Pancreas (tissue), 10 donors: ENCODE results near the gene FGD5. TPM values are rescaled to one million over a fixed set of nuclear protein-coding genes. Genes with fewer than 3 reads are reported as not detected.
A peak's percentile ranks its signal among the peaks of the same experiment; 100 is the strongest.

Source experiments
- ATAC-seq, 4 donors: fragments of 200-7000 bp; cut with Tn5 transposase; one replicate each; pipeline versions ENCODE4 v1.8.0 to v1.9.1; 2020; ENCODE audit warnings: mild to moderate bottlenecking in 4 of 4, moderate library complexity in 4 of 4
- DNase-seq, 6 donors: peaks; one replicate each; pipeline ENCODE4 v3.0.0-alpha.2; 2020
- FAIRE-seq: peaks from 2 replicates; lab custom pipeline; 2012; peaks lifted over from hg19 to GRCh38; lab: Jason Lieb, UNC
- H3K27ac ChIP-seq, 4 donors: fragments of 200-600 bp; sonication (generic); 1 replicate in 3 of 4; 2 replicates in 1 of 4; pipeline versions ENCODE4 v1.5.0 to v1.8.0; 2020
- H3K27me3 ChIP-seq, 4 donors: fragments of 200-600 bp; one replicate each; pipeline ENCODE4 v1.8.0; 2021
- H3K36me3 ChIP-seq, 3 donors: fragments of 200-600 bp; sonication (generic) in 1 of 3; one replicate each; pipeline versions ENCODE4 v1.5.0 to v1.8.0; 2020 to 2021
- H3K4me1 ChIP-seq, 3 donors: fragments of 200-600 bp; one replicate each; pipeline ENCODE4 v1.8.0; 2021
- H3K4me3 ChIP-seq, 4 donors: fragments of 200-600 bp; sonication (generic) in 2 of 4; one replicate each; pipeline versions ENCODE4 v1.5.0 to v1.8.0; 2020 to 2021
- H3K9me3 ChIP-seq, 4 donors: fragments of 200-600 bp; one replicate each; pipeline ENCODE4 v1.8.0; 2021
- CTCF ChIP-seq, 4 donors: fragments of 200-600 bp; sonication (generic) in 3 of 4; IDR thresholded peaks; one replicate each; pipeline versions ENCODE4 v1.5.0 to v1.8.0; 2021; ENCODE audit warnings: antibody characterized with exemption in 4 of 4
- WGBS, 2 donors: extraction: QIAGEN DNeasy Blood & Tissue Kit; methylation state at CpG; one replicate each; pipeline ENCODE4 v1.1.7; 2013; 5-methylcytosine and 5-hydroxymethylcytosine counted together
- intact Hi-C, 3 donors: fragments of 100-400 bp; cut with DNase I; formaldehyde crosslinking; loops; one replicate each; pipeline versions ENCODE4 v1.11.1 to v1.14.2; 2022
- polyA plus RNA-seq, 2 donors: library from polyadenylated mRNA; stranded (reverse); fragments of 200-250 nt; gene quantifications; one replicate each; pipeline ENCODE4 v1.2.3, GENCODE V29; 2013
- total RNA-seq, 6 donors: library from RNA; stranded (reverse); fragmentation: NEBNext Ultra II Directional in 4 of 6; extraction: Animal tissue kit (Norgen Biotek cat#: 25700) in 4 of 6; gene quantifications; one replicate each; pipeline versions ENCODE4 v1.2.1 to v1.2.4, GENCODE V29; 2021 to 2023
- donor health status: healthy with polysubstance abuse.
- donor health status: DM: no; HTN: no; CAD: no; lungs with moderate emphysema.
- donor health status: DM: no; HTN: no; CAD: no.
- donor health status: control.
- donor health status: control.
- donor health status: Bipolar disorder and iron deficiency.
- donor health status: DM: yes; HTN: yes; CAD: no.
- donor health status: DM: no; HTN: no; CAD: no.
- donor health status: DM: no; HTN: no; CAD: no.
- donor health status: DM: yes; HTN: yes; CAD: no.

The FGD5 gene
- total and polyA plus RNA-seq, 8 donors = 2.2 to 7.1 (median 3.3) TPM

GRCh38 chr3:14875411-14876175 lies 56.8 kb downstream of the FGD5 start:
- no peaks in the 10 kb centered on the region for H3K4me1 ChIP-seq
- no peaks in the 10 kb centered on the region for H3K9me3 ChIP-seq
- no peak for TF ChIP-seq CTCF (IDR thresholded peaks at IDR 0.05)
- no peak overlapping the region for H3K4me3 ChIP-seq
- no peaks in the 10 kb centered on the region for H3K36me3 ChIP-seq
- H3K27ac ChIP-seq = no peak overlapping the region
- 84 to 93% methylated on average over 8 of the region's 8 CpGs for WGBS, 2 donors
- FAIRE-seq (no peak), ATAC-seq (no peak), DNase-seq (no peak)
- intact Hi-C loops = no loop called here
- no peaks in the 10 kb centered on the region for H3K27me3 ChIP-seq

DNA sequence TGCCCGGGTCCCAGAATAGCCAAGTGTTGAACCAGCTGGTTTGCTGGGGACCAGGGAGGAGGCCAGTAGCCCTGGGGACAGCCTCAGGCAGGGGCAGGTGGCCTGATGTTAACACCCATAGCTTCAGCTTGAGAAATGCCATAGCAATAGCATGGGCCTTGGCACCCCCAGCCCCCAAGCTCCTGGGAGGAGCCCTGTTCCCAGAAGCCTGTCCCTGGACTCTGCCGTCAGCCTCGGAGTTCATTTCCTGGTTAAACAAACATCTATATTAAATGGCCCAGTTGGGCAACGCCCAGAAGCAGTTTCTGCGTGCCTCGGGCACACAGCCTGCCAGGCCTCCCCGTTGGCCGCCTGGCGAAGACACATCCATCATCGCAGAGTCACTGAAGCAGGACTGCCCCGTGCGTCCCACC lies 58.2 kb downstream of the FGD5 start:
- H3K27ac ChIP-seq = peak overlapping the region in 1 of 4 donors; percentile 8
- DNase-seq (peak in 4 of 6 donors; percentile 21 to 45 (median 32)), FAIRE-seq (no peak), ATAC-seq (peak; percentile 76 to 91 (median 80))
- no peaks in the 10 kb centered on the region for H3K36me3 ChIP-seq
- H3K9me3 ChIP-seq = no peaks in the 10 kb centered on the region
- intact Hi-C loops = no loop called here
- TF ChIP-seq CTCF (IDR thresholded peaks at IDR 0.05) = no peak
- no peaks in the 10 kb centered on the region for H3K27me3 ChIP-seq
- 35 to 37% methylated on average over 12 of the region's 12 CpGs for WGBS, 2 donors
- H3K4me3 ChIP-seq = no peak overlapping the region
- H3K4me1 ChIP-seq = no peaks in the 10 kb centered on the region

DNA sequence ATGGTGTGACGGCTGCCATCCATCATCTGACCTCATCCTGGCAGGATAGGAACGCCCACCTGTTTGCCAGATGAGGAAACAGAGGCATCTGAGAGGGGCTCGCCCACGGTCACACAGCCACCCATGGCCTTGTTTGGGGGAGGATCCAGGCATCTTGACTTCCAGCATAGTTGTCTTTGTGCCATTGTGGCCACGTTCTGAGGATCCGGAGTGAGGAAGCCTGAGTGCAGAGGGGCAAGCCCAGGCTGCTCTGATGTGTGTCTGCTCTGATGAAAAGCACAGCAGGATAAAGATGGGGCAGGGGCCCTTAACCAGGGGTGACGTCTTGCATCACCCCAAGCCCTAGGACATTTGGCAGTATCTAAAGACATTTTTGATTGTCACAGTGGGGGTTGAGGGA lies 58.7 kb downstream of the FGD5 start:
- FAIRE-seq = no peak
- no peaks in the 10 kb centered on the region for H3K27me3 ChIP-seq
- H3K27ac ChIP-seq = no peak overlapping the region
- no peak for ATAC-seq
- no peak for DNase-seq
- 62 to 63% methylated on average over 7 of the region's 7 CpGs for WGBS, 2 donors
- no peaks in the 10 kb centered on the region for H3K9me3 ChIP-seq
- no peaks in the 10 kb centered on the region for H3K4me1 ChIP-seq
- intact Hi-C loops = no loop called here
- TF ChIP-seq CTCF (IDR thresholded peaks at IDR 0.05) = no peak
- no peaks in the 10 kb centered on the region for H3K36me3 ChIP-seq
- H3K4me3 ChIP-seq = no peak overlapping the region

GRCh38 chr3:14879211-14879874 lies 60.6 kb downstream of the FGD5 start:
- 60 to 66% methylated on average over 12 of the region's 12 CpGs for WGBS, 2 donors
- Histone ChIP-seq H3K4me3 (no peak overlapping the region), H3K27ac (no peak overlapping the region), H3K27me3 (no peaks in the 10 kb centered on the region), H3K36me3 (no peaks in the 10 kb centered on the region), H3K4me1 (no peaks in the 10 kb centered on the region), H3K9me3 (no peaks in the 10 kb centered on the region)
- no peak for TF ChIP-seq CTCF (IDR thresholded peaks at IDR 0.05)
- DNase-seq (no peak), FAIRE-seq (no peak), ATAC-seq (no peak)
- intact Hi-C loops = no loop called here
